Measurements from ENCODE around the gene ZBTB47.

The ZBTB47 gene

DNA sequence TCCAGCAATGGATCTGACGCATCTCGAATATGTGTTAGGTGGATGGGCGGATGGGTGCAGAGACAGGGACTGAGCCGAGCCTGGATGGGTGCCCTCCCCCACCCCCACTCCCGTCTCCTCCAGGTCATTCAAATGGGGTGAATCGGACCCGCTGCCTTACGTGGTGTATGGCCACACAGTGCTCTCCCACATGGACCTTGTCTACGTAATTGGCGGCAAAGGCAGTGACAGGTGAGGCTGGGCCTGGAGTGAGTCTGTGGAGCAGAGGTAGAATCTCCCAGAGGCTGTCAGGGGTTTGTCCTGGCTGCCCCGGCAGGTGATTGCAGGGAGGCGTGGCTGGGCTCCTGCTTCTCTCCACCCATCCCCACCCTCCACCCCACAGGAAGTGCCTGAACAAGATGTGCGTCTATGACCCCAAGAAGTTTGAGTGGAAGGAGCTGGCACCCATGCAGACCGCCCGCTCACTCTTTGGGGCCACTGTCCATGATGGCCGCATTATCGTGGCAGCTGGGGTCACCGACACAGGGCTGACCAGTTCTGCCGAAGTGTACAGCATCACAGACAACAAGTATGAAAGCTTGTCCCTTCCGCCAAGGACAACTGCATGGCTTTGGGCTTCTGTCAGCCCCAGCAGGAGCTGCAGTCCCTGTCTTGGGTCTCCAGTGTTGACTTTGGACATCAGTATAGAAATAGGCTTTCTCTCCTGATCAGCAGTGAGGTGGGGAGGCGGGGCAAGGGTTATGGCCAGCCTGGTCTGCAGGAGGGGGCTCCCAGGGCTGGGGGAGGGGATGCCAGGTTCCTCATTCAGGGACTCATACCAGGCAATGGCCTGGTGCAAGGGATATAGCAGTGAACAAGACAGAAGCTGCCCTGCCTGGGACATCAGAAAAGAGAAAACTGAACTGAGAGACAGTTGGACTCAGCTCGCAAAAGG is 35.3 kb downstream of the ZBTB47 start:
- Histone ChIP-seq H2AFZ (no peak overlapping the region), H3K27ac (no peak overlapping the region), H3K9ac (no peak overlapping the region), H3K79me2 (no peaks in the 10 kb centered on the region), H3K4me1 (peaks cover 4% of the 10 kb centered on the region), H3K36me3 (ENCODE audit: control insufficient read depth, insufficient read depth, low read length) (no peaks in the 10 kb centered on the region), H3K4me3 (ENCODE audit: low read depth, low read length) (no peak overlapping the region), H3K27me3 (ENCODE audit: control insufficient read depth, insufficient read depth, low read length) (no peaks in the 10 kb centered on the region), H3K9me3 (ENCODE audit: control insufficient read depth, low read length) (no peaks in the 10 kb centered on the region), H3K4me2 (ENCODE audit: low read length) (no peak overlapping the region)
- TF ChIP-seq, protein P1, sequence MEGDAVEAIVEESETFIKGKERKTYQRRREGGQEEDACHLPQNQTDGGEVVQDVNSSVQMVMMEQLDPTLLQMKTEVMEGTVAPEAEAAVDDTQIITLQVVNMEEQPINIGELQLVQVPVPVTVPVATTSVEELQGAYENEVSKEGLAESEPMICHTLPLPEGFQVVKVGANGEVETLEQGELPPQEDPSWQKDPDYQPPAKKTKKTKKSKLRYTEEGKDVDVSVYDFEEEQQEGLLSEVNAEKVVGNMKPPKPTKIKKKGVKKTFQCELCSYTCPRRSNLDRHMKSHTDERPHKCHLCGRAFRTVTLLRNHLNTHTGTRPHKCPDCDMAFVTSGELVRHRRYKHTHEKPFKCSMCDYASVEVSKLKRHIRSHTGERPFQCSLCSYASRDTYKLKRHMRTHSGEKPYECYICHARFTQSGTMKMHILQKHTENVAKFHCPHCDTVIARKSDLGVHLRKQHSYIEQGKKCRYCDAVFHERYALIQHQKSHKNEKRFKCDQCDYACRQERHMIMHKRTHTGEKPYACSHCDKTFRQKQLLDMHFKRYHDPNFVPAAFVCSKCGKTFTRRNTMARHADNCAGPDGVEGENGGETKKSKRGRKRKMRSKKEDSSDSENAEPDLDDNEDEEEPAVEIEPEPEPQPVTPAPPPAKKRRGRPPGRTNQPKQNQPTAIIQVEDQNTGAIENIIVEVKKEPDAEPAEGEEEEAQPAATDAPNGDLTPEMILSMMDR (IDR thresholded peaks at IDR 0.05), result no peak

GRCh38 chr3:42689421-42690014 is 36.0 kb downstream of the ZBTB47 start:
- Histone ChIP-seq H3K9me3 (ENCODE audit: control insufficient read depth, low read length) (no peaks in the 10 kb centered on the region), H3K9ac (no peak overlapping the region), H2AFZ (no peak overlapping the region), H3K4me1 (peaks cover 5% of the 10 kb centered on the region), H3K4me3 (ENCODE audit: low read depth, low read length) (no peak overlapping the region), H3K27me3 (ENCODE audit: control insufficient read depth, insufficient read depth, low read length) (no peaks in the 10 kb centered on the region), H3K79me2 (no peaks in the 10 kb centered on the region), H3K4me2 (ENCODE audit: low read length) (no peak overlapping the region), H3K27ac (no peak overlapping the region), H3K36me3 (ENCODE audit: control insufficient read depth, insufficient read depth, low read length) (no peaks in the 10 kb centered on the region)
- TF ChIP-seq, protein P1 (IDR thresholded peaks at IDR 0.05), result no peak

- H2AFZ ChIP-seq, result no peak overlapping the region
- no peak overlapping the region for H3K4me2 ChIP-seq (ENCODE audit: low read length)
- peaks cover 7% of the 10 kb centered on the region for H3K4me1 ChIP-seq
- TF ChIP-seq, protein P1 (IDR thresholded peaks at IDR 0.05), result no peak
- no peaks in the 10 kb centered on the region for H3K27me3 ChIP-seq (ENCODE audit: control insufficient read depth, insufficient read depth, low read length)
- no peaks in the 10 kb centered on the region for H3K79me2 ChIP-seq
- no peaks in the 10 kb centered on the region for H3K9me3 ChIP-seq (ENCODE audit: control insufficient read depth, low read length)
- no peak overlapping the region for H3K4me3 ChIP-seq (ENCODE audit: low read depth, low read length)
- H3K36me3 ChIP-seq (ENCODE audit: control insufficient read depth, insufficient read depth, low read length), result no peaks in the 10 kb centered on the region
- no peak overlapping the region for H3K9ac ChIP-seq
- no peak overlapping the region for H3K27ac ChIP-seq
Measured at GRCh38 chr3:42690191-42690590, 36.7 kb downstream of the ZBTB47 start.

DNA sequence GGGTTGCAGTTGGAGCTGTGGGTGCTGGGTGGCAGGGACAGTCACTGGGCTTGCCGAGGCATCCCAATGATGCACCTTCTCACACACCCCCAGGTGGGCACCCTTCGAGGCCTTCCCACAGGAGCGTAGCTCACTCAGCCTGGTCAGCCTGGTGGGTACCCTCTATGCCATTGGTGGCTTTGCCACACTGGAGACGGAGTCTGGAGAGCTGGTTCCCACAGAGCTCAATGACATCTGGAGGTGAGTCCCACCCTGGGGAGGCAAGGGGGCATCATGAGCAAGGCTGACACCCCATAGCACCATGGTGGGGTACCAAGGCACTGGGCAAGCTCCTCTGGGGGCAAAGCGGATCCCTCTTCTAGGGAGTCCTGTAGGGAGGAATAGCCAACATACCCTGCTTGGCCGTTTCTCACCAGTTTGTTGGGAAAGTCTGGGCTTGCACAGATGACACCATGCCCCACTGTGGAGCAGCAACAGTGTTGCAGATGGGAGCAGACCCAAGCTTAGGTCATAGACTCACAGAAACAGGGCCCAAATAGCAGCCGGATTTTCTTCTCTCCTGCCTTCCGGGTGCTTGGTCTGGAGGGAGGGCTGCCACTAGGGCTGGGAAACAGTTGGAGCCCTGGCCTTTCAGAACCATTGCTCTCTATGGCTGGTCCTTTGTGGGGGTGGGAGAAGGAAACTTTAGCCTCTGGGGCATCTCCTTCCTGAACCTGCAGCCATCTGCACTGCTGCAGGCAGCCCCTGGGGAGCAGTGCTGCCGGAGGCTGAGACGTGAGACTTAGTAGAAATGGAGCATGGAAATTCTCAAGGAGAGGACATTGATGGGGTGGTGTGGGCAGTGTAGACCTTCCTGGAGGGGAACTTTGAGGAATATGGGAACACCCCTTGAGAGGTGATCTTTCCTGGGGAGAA is 37.5 kb downstream of the ZBTB47 start:
- no peaks in the 10 kb centered on the region for H3K27me3 ChIP-seq (ENCODE audit: control insufficient read depth, insufficient read depth, low read length)
- no peak overlapping the region for H3K27ac ChIP-seq
- H3K79me2 ChIP-seq, result no peaks in the 10 kb centered on the region
- TF ChIP-seq, protein P1 (IDR thresholded peaks at IDR 0.05), result no peak
- H3K9me3 ChIP-seq (ENCODE audit: control insufficient read depth, low read length), result no peaks in the 10 kb centered on the region
- no peak overlapping the region for H3K4me2 ChIP-seq (ENCODE audit: low read length)
- H3K36me3 ChIP-seq (ENCODE audit: control insufficient read depth, insufficient read depth, low read length), result no peaks in the 10 kb centered on the region
- H3K9ac ChIP-seq, result no peak overlapping the region
- H3K4me1 ChIP-seq, result peaks cover 4% of the 10 kb centered on the region
- H3K4me3 ChIP-seq (ENCODE audit: low read depth, low read length), result no peak overlapping the region
- no peak overlapping the region for H2AFZ ChIP-seq
